Tibial nerve (tissue), 3 donors: ENCODE measurements around the gene TTLL3.

Source experiments
- CTCF ChIP-seq, 5 experiments: fragments of 200-600 bp in 3 of 5; fragments of 450-650 bp in 2 of 5; sonication (generic) in 3 of 5; IDR thresholded peaks; one replicate each; pipeline ENCODE4 v1.5.1; 2016 to 2019; ENCODE audit warnings: antibody characterized with exemption in 5 of 5, mild to moderate bottlenecking in 3 of 5, moderate library complexity in 2 of 5
- POLR2A ChIP-seq, 2 donors: fragments of 450-650 bp; IDR thresholded peaks; one replicate each; pipeline ENCODE4 v1.6.1; 2017; ENCODE audit warnings: antibody characterized with exemption in 2 of 2, mild to moderate bottlenecking in 2 of 2, moderate library complexity in 2 of 2

GRCh38 chr3:9881441-9881840, 71.4 kb downstream of the TTLL3 start:
- TF ChIP-seq CTCF (IDR thresholded peaks at IDR 0.05) (no peak), POLR2A (IDR thresholded peaks at IDR 0.05) (no peak)
